Neutrophil (primary cell): ENCODE data around the gene KIF13A.

Experiments used
- H3K27ac ChIP-seq: fragments of 200-600 bp; sonication (generic); 2 replicates; pipeline ENCODE4 v1.5.1; 2016; ENCODE audit warnings: mild to moderate bottlenecking, moderate library complexity
- H3K27me3 ChIP-seq: fragments of 200-600 bp; sonication (generic); 2 replicates; pipeline ENCODE4 v1.6.0; 2016; ENCODE audit warnings: mild to moderate bottlenecking
- H3K36me3 ChIP-seq: fragments of 200-600 bp; sonication (generic); 2 replicates; pipeline ENCODE4 v1.5.1; 2017
- H3K4me1 ChIP-seq, 2 experiments: fragments of 200-600 bp in 1 of 2; sonication (generic) in 1 of 2; 1 replicate in 1 of 2; 2 replicates in 1 of 2; pipeline versions ENCODE4 v1.5.1 to v1.6.1; 2013 to 2016; ENCODE audit warnings: low read depth in 1 of 2, low read length in 1 of 2, mild to moderate bottlenecking in 1 of 2, moderate library complexity in 1 of 2; ENCODE audit not compliant: control insufficient read depth in 1 of 2, insufficient read depth in 1 of 2
- H3K4me3 ChIP-seq, 2 experiments: fragments of 200-600 bp in 1 of 2; sonication (generic) in 1 of 2; 1 replicate in 1 of 2; 2 replicates in 1 of 2; pipeline ENCODE4 v1.5.1; 2013 to 2016; ENCODE audit warnings: low read depth in 1 of 2, low read length in 1 of 2, mild to moderate bottlenecking in 1 of 2, moderate library complexity in 1 of 2
- H3K9me3 ChIP-seq: fragments of 200-600 bp; sonication (generic); 2 replicates; pipeline ENCODE4 v1.5.1; 2016
- CTCF ChIP-seq: fragments of 200-600 bp; sonication (generic); IDR thresholded peaks from 2 replicates; pipeline ENCODE4 v1.5.1; 2016; ENCODE audit warnings: antibody characterized with exemption

The KIF13A gene

GRCh38 chr6:17972074-17972952, 15.1 kb downstream of the KIF13A start:
- peak overlapping the region; percentile 62 for H3K27ac ChIP-seq

GRCh38 chr6:17971128-17972073, 16.0 kb downstream of the KIF13A start:
- Histone ChIP-seq H3K27ac (no peak overlapping the region), H3K9me3 (no peaks in the 10 kb centered on the region), H3K4me1 (peaks cover 11 to 16% of the 10 kb centered on the region in 2 experiments), H3K4me3 (no peak overlapping the region), H3K36me3 (peaks cover 10% of the 10 kb centered on the region), H3K27me3 (no peaks in the 10 kb centered on the region)
- TF ChIP-seq CTCF = no peak

More at GRCh38 chr6:17972074-17972952, 15.1 kb downstream of the KIF13A start:
- Histone ChIP-seq H3K4me1 (peaks cover 11 to 16% of the 10 kb centered on the region in 2 experiments), H3K9me3 (no peaks in the 10 kb centered on the region), H3K36me3 (peaks cover 10% of the 10 kb centered on the region), H3K4me3 (peak overlapping the region in 1 of 2 experiments; percentile 7), H3K27me3 (no peaks in the 10 kb centered on the region)
- TF ChIP-seq CTCF = no peak

GRCh38 chr6:17968876-17969275, 18.6 kb downstream of the KIF13A start:
- no peaks in the 10 kb centered on the region for H3K9me3 ChIP-seq
- peak overlapping the region; percentile 47 for H3K27ac ChIP-seq
- TF ChIP-seq CTCF = no peak
- H3K27me3 ChIP-seq = no peaks in the 10 kb centered on the region
- H3K36me3 ChIP-seq = no peaks in the 10 kb centered on the region
- H3K4me3 ChIP-seq = no peak overlapping the region
- H3K4me1 ChIP-seq = peaks cover 11 to 16% of the 10 kb centered on the region in 2 experiments

- Histone ChIP-seq H3K4me1 (peaks cover 10 to 11% of the 10 kb centered on the region in 2 experiments), H3K4me3 (no peak overlapping the region)
These were observed 19.5 kb downstream of the KIF13A start for GRCh38 chr6:17967668-17968518.

More at GRCh38 chr6:17967668-17968518, 19.5 kb downstream of the KIF13A start:
- no peaks in the 10 kb centered on the region for H3K27me3 ChIP-seq
- H3K36me3 ChIP-seq = no peaks in the 10 kb centered on the region
- no peaks in the 10 kb centered on the region for H3K9me3 ChIP-seq
- TF ChIP-seq CTCF = no peak
- peak overlapping the region; percentile 47 for H3K27ac ChIP-seq
